Neutrophil (primary cell): Measurements from ENCODE around the gene OOSP3.
"Not testable (repeated sequence)": the region's sequence is repeated elsewhere in the genome, so short reads cannot be mapped to it uniquely, and the experiment has no call there.

ENCODE experiments used
- H3K27ac ChIP-seq: fragments of 200-600 bp; sonication (generic); 2 replicates; pipeline ENCODE4 v1.5.1; 2016; ENCODE audit warnings: mild to moderate bottlenecking, moderate library complexity
- H3K27me3 ChIP-seq: fragments of 200-600 bp; sonication (generic); 2 replicates; pipeline ENCODE4 v1.6.0; 2016; ENCODE audit warnings: mild to moderate bottlenecking
- H3K36me3 ChIP-seq: fragments of 200-600 bp; sonication (generic); 2 replicates; pipeline ENCODE4 v1.5.1; 2017
- H3K4me1 ChIP-seq, 2 experiments: fragments of 200-600 bp in 1 of 2; sonication (generic) in 1 of 2; 1 replicate in 1 of 2; 2 replicates in 1 of 2; pipeline versions ENCODE4 v1.5.1 to v1.6.1; 2013 to 2016; ENCODE audit warnings: low read depth in 1 of 2, low read length in 1 of 2, mild to moderate bottlenecking in 1 of 2, moderate library complexity in 1 of 2; ENCODE audit not compliant: control insufficient read depth in 1 of 2, insufficient read depth in 1 of 2
- H3K4me3 ChIP-seq, 2 experiments: fragments of 200-600 bp in 1 of 2; sonication (generic) in 1 of 2; 1 replicate in 1 of 2; 2 replicates in 1 of 2; pipeline ENCODE4 v1.5.1; 2013 to 2016; ENCODE audit warnings: low read depth in 1 of 2, low read length in 1 of 2, mild to moderate bottlenecking in 1 of 2, moderate library complexity in 1 of 2
- H3K9me3 ChIP-seq: fragments of 200-600 bp; sonication (generic); 2 replicates; pipeline ENCODE4 v1.5.1; 2016
- TF ChIP-seq, protein P1 (sequence below): fragments of 200-600 bp; sonication (generic); IDR thresholded peaks from 2 replicates; pipeline ENCODE4 v1.5.1; 2016; ENCODE audit warnings: antibody characterized with exemption

The OOSP3 gene

DNA sequence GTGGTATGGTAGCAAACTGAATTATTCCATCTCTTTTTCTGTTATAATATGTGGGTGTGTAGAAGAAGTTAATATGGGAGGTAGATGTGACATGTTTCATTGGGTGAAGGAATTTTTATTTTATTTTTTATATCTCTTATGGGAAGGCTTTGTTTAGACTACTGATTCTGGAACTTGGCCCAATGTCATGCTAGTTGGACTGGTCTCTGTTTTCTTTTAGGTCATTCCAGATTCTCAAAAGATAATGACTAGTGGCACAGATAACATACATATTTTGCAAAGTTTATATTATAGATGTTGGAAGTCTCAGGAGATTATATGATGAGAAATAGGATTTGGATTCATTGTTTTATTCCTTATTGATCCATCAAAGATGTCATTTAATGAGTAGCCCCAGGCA, 1.3 kb upstream of the OOSP3 start:
- no peak overlapping the region for H3K4me3 ChIP-seq
- no peaks in the 10 kb centered on the region for H3K36me3 ChIP-seq
- H3K9me3 ChIP-seq, result no peaks in the 10 kb centered on the region
- H3K4me1 ChIP-seq, result no peaks in the 10 kb centered on the region
- H3K27me3 ChIP-seq, result no peaks in the 10 kb centered on the region
- TF ChIP-seq, protein P1, sequence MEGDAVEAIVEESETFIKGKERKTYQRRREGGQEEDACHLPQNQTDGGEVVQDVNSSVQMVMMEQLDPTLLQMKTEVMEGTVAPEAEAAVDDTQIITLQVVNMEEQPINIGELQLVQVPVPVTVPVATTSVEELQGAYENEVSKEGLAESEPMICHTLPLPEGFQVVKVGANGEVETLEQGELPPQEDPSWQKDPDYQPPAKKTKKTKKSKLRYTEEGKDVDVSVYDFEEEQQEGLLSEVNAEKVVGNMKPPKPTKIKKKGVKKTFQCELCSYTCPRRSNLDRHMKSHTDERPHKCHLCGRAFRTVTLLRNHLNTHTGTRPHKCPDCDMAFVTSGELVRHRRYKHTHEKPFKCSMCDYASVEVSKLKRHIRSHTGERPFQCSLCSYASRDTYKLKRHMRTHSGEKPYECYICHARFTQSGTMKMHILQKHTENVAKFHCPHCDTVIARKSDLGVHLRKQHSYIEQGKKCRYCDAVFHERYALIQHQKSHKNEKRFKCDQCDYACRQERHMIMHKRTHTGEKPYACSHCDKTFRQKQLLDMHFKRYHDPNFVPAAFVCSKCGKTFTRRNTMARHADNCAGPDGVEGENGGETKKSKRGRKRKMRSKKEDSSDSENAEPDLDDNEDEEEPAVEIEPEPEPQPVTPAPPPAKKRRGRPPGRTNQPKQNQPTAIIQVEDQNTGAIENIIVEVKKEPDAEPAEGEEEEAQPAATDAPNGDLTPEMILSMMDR, result no peak
- H3K27ac ChIP-seq, result no peak overlapping the region

DNA sequence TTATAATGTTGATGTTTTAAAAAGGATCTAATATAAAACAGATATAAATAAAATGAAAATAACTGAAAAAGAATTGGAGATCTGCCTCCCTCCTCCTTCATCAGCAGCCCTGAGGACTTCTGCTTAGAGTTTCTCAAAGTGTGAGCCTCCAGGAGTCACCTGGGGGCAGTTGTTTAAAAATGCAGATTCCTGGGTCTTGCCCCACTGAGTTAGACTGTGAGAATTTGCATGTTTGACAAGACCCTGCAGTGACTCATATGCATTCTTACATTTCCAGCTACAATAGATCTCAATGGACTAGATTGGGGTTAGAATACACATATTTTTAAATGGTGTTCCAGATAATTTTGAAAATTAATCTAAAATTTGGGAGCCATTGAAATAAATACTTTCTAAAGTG, 798 bp upstream of the OOSP3 start:
- no peaks in the 10 kb centered on the region for H3K4me1 ChIP-seq

DNA sequence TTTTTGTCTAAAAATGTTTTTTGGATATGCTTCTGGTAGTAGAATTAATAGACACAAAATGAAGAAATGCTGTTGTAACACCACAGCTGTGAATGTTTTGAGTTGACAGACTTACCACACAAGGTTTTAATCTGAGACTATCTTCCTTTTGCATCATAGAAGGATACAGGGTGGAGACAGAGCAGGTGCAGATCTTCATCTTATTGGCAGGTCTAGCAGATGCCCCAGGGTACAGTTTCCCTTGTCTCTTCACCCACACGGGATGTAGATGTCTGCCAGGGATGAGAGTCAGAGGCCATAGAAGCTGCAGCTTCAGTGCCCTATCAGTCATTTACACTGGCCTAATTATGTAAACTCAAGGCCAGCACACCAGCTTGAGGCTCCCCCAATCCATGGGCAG, 985 bp downstream of the OOSP3 start:
- Histone ChIP-seq H3K9me3 (no peaks in the 10 kb centered on the region), H3K4me1 (no peaks in the 10 kb centered on the region), H3K36me3 (no peaks in the 10 kb centered on the region), H3K4me3 (no peak overlapping the region), H3K27me3 (no peaks in the 10 kb centered on the region), H3K27ac (no peak overlapping the region)
- TF ChIP-seq, protein P1, result no peak

More for the DNA sequence above, 798 bp upstream of the OOSP3 start:
- no peaks in the 10 kb centered on the region for H3K36me3 ChIP-seq
- H3K27me3 ChIP-seq, result no peaks in the 10 kb centered on the region
- no peaks in the 10 kb centered on the region for H3K9me3 ChIP-seq
- no peak overlapping the region for H3K27ac ChIP-seq
- TF ChIP-seq, protein P1, result no peak
- no peak overlapping the region for H3K4me3 ChIP-seq

DNA sequence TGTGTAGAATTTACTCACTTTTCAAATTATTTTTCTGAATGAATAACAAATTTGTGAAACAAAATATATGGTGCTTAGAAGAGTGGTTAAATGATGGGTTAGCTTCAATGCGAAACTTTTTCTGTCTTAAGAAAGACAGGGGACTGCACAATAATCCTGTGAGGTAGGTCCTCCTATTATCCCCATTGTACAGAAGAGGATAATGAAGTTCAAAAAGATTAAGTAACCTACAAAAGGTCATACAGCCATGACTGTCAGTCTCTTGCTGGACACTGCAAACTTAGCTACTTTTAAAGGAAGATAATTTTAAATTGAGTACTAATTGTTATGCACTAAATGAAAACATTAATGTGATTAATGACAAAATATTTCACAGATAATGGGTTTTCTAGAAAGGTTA, 5.0 kb downstream of the OOSP3 start:
- H3K27ac ChIP-seq, result no peak overlapping the region
- no peak overlapping the region for H3K4me3 ChIP-seq
- H3K36me3 ChIP-seq, result no peaks in the 10 kb centered on the region
- H3K27me3 ChIP-seq, result no peaks in the 10 kb centered on the region
- TF ChIP-seq, protein P1, result no peak
- no peaks in the 10 kb centered on the region for H3K9me3 ChIP-seq
- H3K4me1 ChIP-seq, result no peaks in the 10 kb centered on the region

DNA sequence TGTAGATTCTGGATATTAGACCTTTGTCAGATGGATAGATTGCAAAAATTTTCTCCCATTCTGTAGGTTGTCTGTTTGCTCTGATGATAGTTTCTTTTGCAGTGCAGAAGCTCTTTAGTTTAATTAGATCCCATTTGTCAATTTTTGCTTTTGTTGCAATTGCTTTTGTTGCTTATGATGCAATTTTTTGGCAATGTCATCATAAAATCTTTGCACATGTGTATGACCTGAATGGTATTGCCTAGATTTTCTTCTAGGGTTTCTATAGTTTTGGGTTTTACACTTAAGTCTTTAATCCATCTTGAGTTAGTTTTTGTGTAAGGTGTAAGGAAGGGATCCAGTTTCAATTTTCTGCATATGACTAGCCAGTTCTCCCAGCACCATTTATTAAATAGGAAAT, 8.6 kb downstream of the OOSP3 start:
- H3K9me3 ChIP-seq, H3K27me3 ChIP-seq, H3K27ac ChIP-seq, H3K4me3 ChIP-seq, H3K36me3 ChIP-seq, H3K4me1 ChIP-seq: not testable (repeated sequence)

DNA sequence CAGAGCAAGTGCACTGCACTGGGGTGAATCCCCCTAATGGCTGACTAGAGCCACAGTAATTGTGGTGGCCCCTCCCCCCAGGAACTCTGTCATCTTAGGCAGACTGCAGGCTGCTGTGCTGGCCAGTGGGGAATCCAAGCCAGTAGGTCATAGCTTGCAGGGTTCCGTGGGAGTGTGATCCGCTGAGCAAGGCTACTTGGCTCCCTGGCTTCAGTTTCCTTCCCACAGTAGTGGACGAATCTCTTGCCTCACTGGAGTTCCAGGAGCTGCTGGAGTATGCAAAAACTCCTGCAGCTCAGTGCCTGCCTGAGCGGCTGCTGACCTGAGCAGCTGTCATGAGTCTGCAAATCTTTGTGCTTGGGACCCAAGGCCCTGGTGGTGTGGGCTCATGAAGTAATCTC, 13.2 kb downstream of the OOSP3 start:
- no peak overlapping the region for H3K27ac ChIP-seq
- H3K4me3 ChIP-seq, result no peak overlapping the region

More for the DNA sequence above, 13.2 kb downstream of the OOSP3 start:
- Histone ChIP-seq H3K4me1 (no peaks in the 10 kb centered on the region), H3K9me3 (no peaks in the 10 kb centered on the region), H3K27me3 (no peaks in the 10 kb centered on the region), H3K36me3 (no peaks in the 10 kb centered on the region)
- TF ChIP-seq, protein P1, result no peak
